GM12878 (cell line): Measurements from ENCODE around the gene GID4.

Experiments
- NFIC ChIP-seq: IDR thresholded peaks from 2 replicates; pipeline ENCODE4 v1.6.1; 2012; ENCODE audit warnings: low read depth, mild to moderate bottlenecking, inconsistent platforms, low read length, moderate library complexity
- USF2 ChIP-seq: IDR thresholded peaks from 2 replicates; pipeline ENCODE4 v1.6.1; 2011; ENCODE audit warnings: low read depth, low read length, improper control_type of control experiment, borderline replicate concordance

GRCh38 chr17:17998934-17999333, 40.3 kb upstream of the GID4 start:
- TF ChIP-seq USF2, result no peak
- TF ChIP-seq NFIC, result no peak
